Mesendoderm (in vitro differentiated cells): ENCODE measurements around the gene THAP7.

Experiments used
- DNase-seq: peaks from one replicate; pipeline ENCODE4 v3.0.0; 2013
- H2AK5ac ChIP-seq: 2 replicates; pipeline ENCODE4 v1.6.1; 2013; ENCODE audit warnings: low read length, inconsistent platforms
- H2BK120ac ChIP-seq: 2 replicates; pipeline ENCODE4 v1.6.1; 2013; ENCODE audit warnings: low read depth, mild to moderate bottlenecking, low read length, moderate library complexity, mixed read lengths
- H2BK15ac ChIP-seq: replicated peaks from 2 replicates; pipeline ENCODE4 v1.6.1; 2013; ENCODE audit warnings: low read depth, mild to moderate bottlenecking, moderate library complexity
- H2BK5ac ChIP-seq: 2 replicates; pipeline ENCODE4 v1.6.1; 2013; ENCODE audit warnings: low read length, inconsistent platforms
- H3K18ac ChIP-seq: 2 replicates; pipeline ENCODE4 v1.6.1; 2013; ENCODE audit warnings: mild to moderate bottlenecking, low read length, mixed read lengths
- H3K23ac ChIP-seq: one replicate; pipeline ENCODE4 v1.6.1; 2013; ENCODE audit warnings: low read length
- H3K27ac ChIP-seq: 2 replicates; pipeline ENCODE4 v1.5.1; 2013; ENCODE audit warnings: low read depth, mild to moderate bottlenecking, inconsistent platforms, low read length, moderate library complexity
- H3K27me3 ChIP-seq: 2 replicates; pipeline ENCODE4 v1.6.1; 2013; ENCODE audit warnings: low read length, control low read depth, mild to moderate bottlenecking, inconsistent platforms; ENCODE audit not compliant: insufficient read depth, poor library complexity
- H3K36me3 ChIP-seq: 2 replicates; pipeline ENCODE4 v1.6.1; 2013; ENCODE audit warnings: low read length, inconsistent platforms; ENCODE audit not compliant: control insufficient read depth, insufficient read depth
- H3K4ac ChIP-seq: one replicate; pipeline ENCODE4 v1.6.1; 2013; ENCODE audit warnings: low read depth, mild to moderate bottlenecking, low read length, moderate library complexity
- H3K4me1 ChIP-seq: 2 replicates; pipeline ENCODE4 v1.6.1; 2013; ENCODE audit warnings: low read depth, low read length, inconsistent platforms; ENCODE audit not compliant: control insufficient read depth
- H3K4me2 ChIP-seq: 2 replicates; pipeline ENCODE4 v1.6.1; 2013; ENCODE audit warnings: low read length
- H3K4me3 ChIP-seq: 2 replicates; pipeline ENCODE4 v1.5.1; 2013; ENCODE audit warnings: mild to moderate bottlenecking, low read length
- H3K56ac ChIP-seq: one replicate; pipeline ENCODE4 v1.6.1; 2013; ENCODE audit warnings: low read length
- H3K79me1 ChIP-seq: 2 replicates; pipeline ENCODE4 v1.6.1; 2013; ENCODE audit warnings: low read length, inconsistent platforms
- H3K79me2 ChIP-seq: 2 replicates; pipeline ENCODE4 v1.6.1; 2013; ENCODE audit warnings: mild to moderate bottlenecking, low read length; ENCODE audit not compliant: control insufficient read depth, insufficient read depth
- H3K9ac ChIP-seq: 2 replicates; pipeline ENCODE4 v1.6.1; 2013; ENCODE audit warnings: low read length, inconsistent platforms
- H4K5ac ChIP-seq: one replicate; pipeline ENCODE4 v1.6.1; 2013; ENCODE audit warnings: low read length
- H4K8ac ChIP-seq: one replicate; pipeline ENCODE4 v1.6.1; 2013; ENCODE audit warnings: low read depth, mild to moderate bottlenecking, control low read depth, low read length, moderate library complexity
- WGBS: extraction: QIAGEN DNeasy Blood & Tissue Kit; methylation state at CpG from one replicate; pipeline ENCODE4 v1.1.7; 2013; ENCODE audit warnings: low lambda C conversion rate, missing lambda C conversion rate; ENCODE audit not compliant: insufficient coverage; ENCODE audit errors: extremely low coverage; 5-methylcytosine and 5-hydroxymethylcytosine counted together

Gene THAP7

GRCh38 chr22:20999350-21000206 is 2.3 kb downstream of the THAP7 start:
- Histone ChIP-seq H2BK15ac (no peak overlapping the region), H3K4me1 (no peaks in the 10 kb centered on the region), H3K4me3 (no peak overlapping the region), H3K27ac (no peak overlapping the region), H3K56ac (no peak overlapping the region), H3K79me1 (peaks cover 5% of the 10 kb centered on the region), H3K36me3 (no peaks in the 10 kb centered on the region), H3K4ac (no peak overlapping the region), H3K27me3 (no peaks in the 10 kb centered on the region), H4K5ac (no peak overlapping the region), H3K23ac (no peak overlapping the region), H3K4me2 (no peak overlapping the region), H2AK5ac (no peak overlapping the region), H2BK5ac (no peak overlapping the region), H3K79me2 (peaks cover 2% of the 10 kb centered on the region), H3K18ac (no peak overlapping the region), H3K9ac (no peak overlapping the region), H4K8ac (no peak overlapping the region), H2BK120ac (no peak overlapping the region)
- DNase-seq = no peak
- WGBS = no CpG with 5 or more reads among the region's 27 CpGs

GRCh38 chr22:20998411-20999336 is 3.2 kb downstream of the THAP7 start:
- no peak overlapping the region for H3K23ac ChIP-seq
- H3K4me3 ChIP-seq = no peak overlapping the region
- H3K56ac ChIP-seq = no peak overlapping the region
- H3K79me2 ChIP-seq = peaks cover 2% of the 10 kb centered on the region
- no peak overlapping the region for H3K18ac ChIP-seq
- H4K8ac ChIP-seq = no peak overlapping the region
- no peak overlapping the region for H3K27ac ChIP-seq
- no peaks in the 10 kb centered on the region for H3K36me3 ChIP-seq
- no peak for DNase-seq
- WGBS = no CpG with 5 or more reads among the region's 7 CpGs
- H3K27me3 ChIP-seq = no peaks in the 10 kb centered on the region
- H2AK5ac ChIP-seq = no peak overlapping the region
- H2BK15ac ChIP-seq = no peak overlapping the region
- H3K79me1 ChIP-seq = peaks cover 5% of the 10 kb centered on the region
- no peak overlapping the region for H3K4me2 ChIP-seq
- no peak overlapping the region for H3K4ac ChIP-seq
- no peak overlapping the region for H3K9ac ChIP-seq
- no peak overlapping the region for H2BK5ac ChIP-seq
- no peaks in the 10 kb centered on the region for H3K4me1 ChIP-seq
- H4K5ac ChIP-seq = no peak overlapping the region
- H2BK120ac ChIP-seq = no peak overlapping the region

GRCh38 chr22:20997536-20998257 is 4.2 kb downstream of the THAP7 start:
- Histone ChIP-seq H3K18ac (no peak overlapping the region), H4K5ac (no peak overlapping the region), H3K27ac (no peak overlapping the region), H2BK15ac (no peak overlapping the region), H3K79me2 (peaks cover 2% of the 10 kb centered on the region), H2BK120ac (no peak overlapping the region), H3K79me1 (peaks cover 2% of the 10 kb centered on the region), H3K23ac (no peak overlapping the region), H3K56ac (no peak overlapping the region), H2BK5ac (no peak overlapping the region), H3K4me1 (no peaks in the 10 kb centered on the region), H3K9ac (no peak overlapping the region), H3K4me2 (no peak overlapping the region), H4K8ac (no peak overlapping the region), H3K27me3 (no peaks in the 10 kb centered on the region), H3K4me3 (no peak overlapping the region), H2AK5ac (no peak overlapping the region), H3K36me3 (no peaks in the 10 kb centered on the region), H3K4ac (no peak overlapping the region)
- no CpG with 5 or more reads among the region's 13 CpGs for WGBS
- no peak for DNase-seq

GRCh38 chr22:20996598-20997535 is 5.1 kb downstream of the THAP7 start:
- H3K18ac ChIP-seq = no peak overlapping the region
- no peak overlapping the region for H3K27ac ChIP-seq
- H3K79me2 ChIP-seq = peaks cover 2% of the 10 kb centered on the region
- no peak overlapping the region for H2BK5ac ChIP-seq
- WGBS = no CpG with 5 or more reads among the region's 27 CpGs
- H3K27me3 ChIP-seq = no peaks in the 10 kb centered on the region
- no peak overlapping the region for H2AK5ac ChIP-seq
- H4K5ac ChIP-seq = no peak overlapping the region
- H3K9ac ChIP-seq = no peak overlapping the region
- no peak overlapping the region for H3K4me3 ChIP-seq
- H2BK120ac ChIP-seq = no peak overlapping the region
- no peak overlapping the region for H3K56ac ChIP-seq
- no peak overlapping the region for H2BK15ac ChIP-seq
- H3K4ac ChIP-seq = no peak overlapping the region
- H3K23ac ChIP-seq = no peak overlapping the region
- no peaks in the 10 kb centered on the region for H3K4me1 ChIP-seq
- DNase-seq = no peak
- peaks cover 2% of the 10 kb centered on the region for H3K79me1 ChIP-seq
- H3K36me3 ChIP-seq = peaks cover 2% of the 10 kb centered on the region
- H3K4me2 ChIP-seq = no peak overlapping the region
- no peak overlapping the region for H4K8ac ChIP-seq

GRCh38 chr22:20996031-20996410 is 5.9 kb downstream of the THAP7 start:
- Histone ChIP-seq H3K9ac (no peak overlapping the region), H3K36me3 (peaks cover 2% of the 10 kb centered on the region), H3K4me2 (no peak overlapping the region), H3K4me3 (no peak overlapping the region), H2BK120ac (no peak overlapping the region), H3K27ac (no peak overlapping the region), H4K8ac (no peak overlapping the region), H3K18ac (no peak overlapping the region), H2BK5ac (no peak overlapping the region), H2BK15ac (no peak overlapping the region), H3K23ac (no peak overlapping the region), H3K27me3 (no peaks in the 10 kb centered on the region), H3K79me1 (no peaks in the 10 kb centered on the region), H4K5ac (no peak overlapping the region), H3K56ac (no peak overlapping the region), H3K4ac (no peak overlapping the region), H3K79me2 (peaks cover 2% of the 10 kb centered on the region), H3K4me1 (no peaks in the 10 kb centered on the region), H2AK5ac (no peak overlapping the region)
- no CpG with 5 or more reads among the region's 10 CpGs for WGBS
- DNase-seq = no peak
